ENCODE results near the gene LITAF.
A peak's percentile ranks its signal among the peaks of the same experiment; 100 is the strongest.

Gene LITAF

GRCh38 chr16:11589198-11589550 lies 2.5 kb upstream of the LITAF start:
- Histone ChIP-seq H3K9ac (ENCODE audit: low read depth, low read length, poor library complexity, severe bottlenecking) (no peak overlapping the region), H3K9me3 (ENCODE audit: insufficient read depth, low read depth, low read length) (no peaks in the 10 kb centered on the region), H3K9me2 (replicated peaks; ENCODE audit: low read depth, low read length) (no peaks in the 10 kb centered on the region), H4K20me1 (ENCODE audit: insufficient read depth, low read length, poor library complexity, severe bottlenecking) (no peaks in the 10 kb centered on the region), H3K36me3 (ENCODE audit: insufficient read depth, low read length) (no peaks in the 10 kb centered on the region), H3K4me2 (ENCODE audit: low read depth, low read length, poor library complexity, severe bottlenecking) (no peak overlapping the region), H3K4me3 (ENCODE audit: low read length, poor library complexity, severe bottlenecking) (no peak overlapping the region), H3F3A (ENCODE audit: low read depth) (no peaks in the 10 kb centered on the region), H3K27me3 (ENCODE audit: insufficient read depth, low read length, poor library complexity, severe bottlenecking) (no peaks in the 10 kb centered on the region), H3K4me1 (ENCODE audit: insufficient read depth, low read length, poor library complexity, severe bottlenecking) (peaks cover 20% of the 10 kb centered on the region), H3K79me2 (ENCODE audit: insufficient read depth, low read length) (peaks cover 18% of the 10 kb centered on the region), H2AFZ (ENCODE audit: low read length) (no peak overlapping the region)
- TF ChIP-seq EZH2phosphoT487 (IDR thresholded peaks at IDR 0.05; ENCODE audit: borderline replicate concordance), result no peak
- no peak for TF ChIP-seq CTCF (conservative IDR thresholded peaks at IDR 0.05; ENCODE audit: low read length)

GRCh38 chr16:11588321-11589197 lies 1.8 kb upstream of the LITAF start:
- Histone ChIP-seq H3F3A (ENCODE audit: low read depth) (no peaks in the 10 kb centered on the region), H3K9me3 (ENCODE audit: insufficient read depth, low read depth, low read length) (no peaks in the 10 kb centered on the region), H4K20me1 (ENCODE audit: insufficient read depth, low read length, poor library complexity, severe bottlenecking) (no peaks in the 10 kb centered on the region), H3K9me2 (replicated peaks; ENCODE audit: low read depth, low read length) (no peaks in the 10 kb centered on the region), H3K27me3 (ENCODE audit: insufficient read depth, low read length, poor library complexity, severe bottlenecking) (no peaks in the 10 kb centered on the region), H3K4me1 (ENCODE audit: insufficient read depth, low read length, poor library complexity, severe bottlenecking) (peaks cover 26% of the 10 kb centered on the region), H2AFZ (ENCODE audit: low read length) (no peak overlapping the region), H3K4me3 (ENCODE audit: low read length, poor library complexity, severe bottlenecking) (no peak overlapping the region), H3K79me2 (ENCODE audit: insufficient read depth, low read length) (peaks cover 18% of the 10 kb centered on the region), H3K9ac (ENCODE audit: low read depth, low read length, poor library complexity, severe bottlenecking) (no peak overlapping the region), H3K36me3 (ENCODE audit: insufficient read depth, low read length) (no peaks in the 10 kb centered on the region), H3K4me2 (ENCODE audit: low read depth, low read length, poor library complexity, severe bottlenecking) (no peak overlapping the region)
- TF ChIP-seq CTCF (conservative IDR thresholded peaks at IDR 0.05; ENCODE audit: low read length) (no peak), EZH2phosphoT487 (IDR thresholded peaks at IDR 0.05; ENCODE audit: borderline replicate concordance) (no peak)

GRCh38 chr16:11587643-11588247 lies 1.0 kb upstream of the LITAF start:
- no peak for TF ChIP-seq EZH2phosphoT487 (IDR thresholded peaks at IDR 0.05; ENCODE audit: borderline replicate concordance)
- no peak for TF ChIP-seq CTCF (conservative IDR thresholded peaks at IDR 0.05; ENCODE audit: low read length)
- H4K20me1 ChIP-seq (ENCODE audit: insufficient read depth, low read length, poor library complexity, severe bottlenecking), result no peaks in the 10 kb centered on the region
- no peaks in the 10 kb centered on the region for H3F3A ChIP-seq (ENCODE audit: low read depth)
- peaks cover 30% of the 10 kb centered on the region for H3K4me1 ChIP-seq (ENCODE audit: insufficient read depth, low read length, poor library complexity, severe bottlenecking)
- H3K36me3 ChIP-seq (ENCODE audit: insufficient read depth, low read length), result no peaks in the 10 kb centered on the region
- peak overlapping the region; percentile 78 for H3K4me3 ChIP-seq (ENCODE audit: low read length, poor library complexity, severe bottlenecking)
- no peaks in the 10 kb centered on the region for H3K27me3 ChIP-seq (ENCODE audit: insufficient read depth, low read length, poor library complexity, severe bottlenecking)
- H3K79me2 ChIP-seq (ENCODE audit: insufficient read depth, low read length), result peaks cover 20% of the 10 kb centered on the region
- peak overlapping the region; percentile 81; the same call in 1 of the 2 replicates for H2AFZ ChIP-seq (ENCODE audit: low read length)
- peak overlapping the region; percentile 62 for H3K4me2 ChIP-seq (ENCODE audit: low read depth, low read length, poor library complexity, severe bottlenecking)
- no peaks in the 10 kb centered on the region for H3K9me2 ChIP-seq (replicated peaks; ENCODE audit: low read depth, low read length)
- no peaks in the 10 kb centered on the region for H3K9me3 ChIP-seq (ENCODE audit: insufficient read depth, low read depth, low read length)
- peak overlapping the region; percentile 63 for H3K9ac ChIP-seq (ENCODE audit: low read depth, low read length, poor library complexity, severe bottlenecking)

All from Loucy (cell line).